Astrocyte of the spinal cord (primary cell): ENCODE measurements around the gene COL4A6.
A peak's percentile ranks its signal among the peaks of the same experiment; 100 is the strongest.

Source experiments
- DNase-seq: peaks from one replicate; pipeline ENCODE4 v3.0.0; 2011; ENCODE audit warnings: low read depth, low spot score
- H3K4me3 ChIP-seq: 2 replicates; pipeline ENCODE4 v1.5.1; 2011; ENCODE audit warnings: low read depth, mild to moderate bottlenecking, low read length, moderate library complexity
- in situ Hi-C: cut with HindIII; loops from 2 replicates; pipeline ENCODE4 v1.10.0; 2017; ENCODE audit warnings: low sequenced_read_pairs
- TF ChIP-seq, protein P1 (sequence below): IDR thresholded peaks from 2 replicates; pipeline ENCODE4 v1.5.1; 2012; ENCODE audit warnings: low read depth, mild to moderate bottlenecking, low read length, inconsistent platforms

COL4A6 gene

GRCh38 chrX:108275732-108276131 lies 162.5 kb downstream of the COL4A6 start:
- H3K4me3 ChIP-seq, result no peak overlapping the region
- in situ Hi-C loops, result no loop called here
- no peak for DNase-seq
- TF ChIP-seq, protein P1, sequence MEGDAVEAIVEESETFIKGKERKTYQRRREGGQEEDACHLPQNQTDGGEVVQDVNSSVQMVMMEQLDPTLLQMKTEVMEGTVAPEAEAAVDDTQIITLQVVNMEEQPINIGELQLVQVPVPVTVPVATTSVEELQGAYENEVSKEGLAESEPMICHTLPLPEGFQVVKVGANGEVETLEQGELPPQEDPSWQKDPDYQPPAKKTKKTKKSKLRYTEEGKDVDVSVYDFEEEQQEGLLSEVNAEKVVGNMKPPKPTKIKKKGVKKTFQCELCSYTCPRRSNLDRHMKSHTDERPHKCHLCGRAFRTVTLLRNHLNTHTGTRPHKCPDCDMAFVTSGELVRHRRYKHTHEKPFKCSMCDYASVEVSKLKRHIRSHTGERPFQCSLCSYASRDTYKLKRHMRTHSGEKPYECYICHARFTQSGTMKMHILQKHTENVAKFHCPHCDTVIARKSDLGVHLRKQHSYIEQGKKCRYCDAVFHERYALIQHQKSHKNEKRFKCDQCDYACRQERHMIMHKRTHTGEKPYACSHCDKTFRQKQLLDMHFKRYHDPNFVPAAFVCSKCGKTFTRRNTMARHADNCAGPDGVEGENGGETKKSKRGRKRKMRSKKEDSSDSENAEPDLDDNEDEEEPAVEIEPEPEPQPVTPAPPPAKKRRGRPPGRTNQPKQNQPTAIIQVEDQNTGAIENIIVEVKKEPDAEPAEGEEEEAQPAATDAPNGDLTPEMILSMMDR, result no peak

DNA sequence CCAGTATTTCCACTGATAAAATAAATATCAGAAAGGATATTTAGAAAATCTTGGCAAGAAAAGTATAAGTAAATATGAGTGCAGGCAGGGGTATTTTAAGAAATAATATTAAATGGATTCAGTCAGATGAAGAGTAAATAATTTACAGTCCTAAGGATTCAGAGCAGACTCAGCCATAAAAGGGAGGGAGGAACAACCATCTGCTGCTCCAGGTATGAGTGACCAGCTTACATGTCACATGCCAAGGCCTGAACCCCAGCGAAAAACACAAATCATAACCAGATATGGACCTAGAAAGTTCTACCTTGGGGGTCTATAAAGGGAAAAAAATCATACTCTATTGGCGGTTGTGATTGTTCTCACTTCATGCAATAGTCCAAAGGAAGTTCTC lies 166.8 kb downstream of the COL4A6 start:
- in situ Hi-C loops, result no loop called here
- no peak overlapping the region for H3K4me3 ChIP-seq
- TF ChIP-seq, protein P1, result no peak
- DNase-seq, result no peak

- no peak overlapping the region for H3K4me3 ChIP-seq
- DNase-seq, result peak; percentile 76
- TF ChIP-seq, protein P1, result no peak
- in situ Hi-C loops, result no loop called here
Measured at GRCh38 chrX:108270739-108271396, 167.4 kb downstream of the COL4A6 start.

GRCh38 chrX:108270280-108270679 lies 167.9 kb downstream of the COL4A6 start:
- DNase-seq, result no peak
- TF ChIP-seq, protein P1, result no peak
- in situ Hi-C loops, result no loop called here
- no peak overlapping the region for H3K4me3 ChIP-seq

DNA sequence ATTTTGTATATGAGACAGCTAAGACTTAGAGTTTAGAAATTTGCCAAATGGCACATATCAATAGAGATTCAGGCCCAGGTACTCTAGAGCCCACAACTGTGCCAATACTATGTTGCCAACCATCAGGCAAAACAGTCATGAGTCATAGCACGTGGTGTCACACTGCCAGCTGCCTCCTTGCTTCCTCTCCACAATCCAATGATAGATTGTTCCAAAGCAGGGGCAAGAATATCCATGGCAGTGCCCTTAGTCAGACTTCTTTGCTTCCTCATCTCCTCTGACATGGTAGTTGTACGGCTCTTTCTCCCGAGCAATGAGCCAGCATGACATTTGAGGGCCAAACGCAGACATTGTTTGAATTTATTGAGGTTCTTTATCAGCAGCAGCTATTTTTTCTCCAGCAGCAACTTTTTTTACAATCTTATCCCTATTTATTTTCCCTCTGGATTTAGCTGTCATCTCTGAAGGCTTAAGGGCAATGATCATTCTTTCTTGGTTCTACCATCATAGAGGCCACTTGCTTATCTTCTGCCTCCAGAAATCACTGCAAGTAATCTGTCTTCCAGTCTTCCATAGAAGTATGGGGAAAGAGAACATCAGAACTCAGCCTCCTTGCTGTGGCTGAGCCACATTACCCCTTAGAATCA lies 169.7 kb downstream of the COL4A6 start:
- no peak overlapping the region for H3K4me3 ChIP-seq
- TF ChIP-seq, protein P1, result no peak
- in situ Hi-C loops, result no loop called here
- DNase-seq, result no peak

DNA sequence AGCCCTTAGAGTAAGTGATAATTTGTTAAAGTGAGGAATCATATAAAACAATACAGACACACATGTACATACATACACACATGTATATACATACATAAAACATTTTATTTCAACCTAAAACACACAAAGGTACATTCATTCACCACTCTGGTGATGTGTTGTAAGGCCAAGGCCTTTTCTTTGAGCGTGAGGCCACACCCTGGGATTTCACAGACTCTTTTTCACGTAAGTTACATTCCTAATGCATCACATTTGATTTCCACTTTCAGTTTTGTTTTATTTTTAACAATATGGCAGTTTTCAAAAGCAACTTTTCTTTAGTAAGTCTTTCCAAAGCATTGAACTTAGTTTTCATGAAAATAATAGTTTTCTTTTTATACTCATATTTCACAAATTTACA lies 170.7 kb downstream of the COL4A6 start:
- H3K4me3 ChIP-seq, result no peak overlapping the region
- in situ Hi-C loops, result no loop called here
- DNase-seq, result no peak
- TF ChIP-seq, protein P1, result no peak
